ENCODE data around the gene NCLN.

NCLN gene

DNA sequence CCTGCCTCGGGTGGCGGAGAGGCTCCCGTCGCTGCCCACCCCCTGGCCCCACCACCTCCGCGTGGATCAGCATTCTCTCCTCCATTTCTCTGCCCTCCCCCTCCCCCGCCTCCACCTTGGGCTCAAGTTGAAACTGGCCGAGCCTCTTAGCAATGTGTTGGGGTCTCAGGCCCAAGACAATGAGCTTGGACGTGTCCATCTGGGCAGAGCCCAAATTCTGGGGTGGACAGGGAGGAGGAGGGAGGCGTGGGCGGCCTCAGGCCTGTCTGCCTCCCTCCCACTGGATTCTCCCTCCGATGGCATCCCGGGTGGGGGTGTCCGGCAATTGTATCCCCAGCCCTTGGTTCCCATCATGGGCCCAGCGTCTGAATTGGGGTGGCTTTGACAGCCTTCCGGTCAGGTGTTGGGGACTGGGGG, 40.0 kb downstream of the NCLN start:
- no peaks in the 10 kb centered on the region for H3K4me1 ChIP-seq (ENCODE audit: insufficient read depth, low read length, severe bottlenecking)

DNA sequence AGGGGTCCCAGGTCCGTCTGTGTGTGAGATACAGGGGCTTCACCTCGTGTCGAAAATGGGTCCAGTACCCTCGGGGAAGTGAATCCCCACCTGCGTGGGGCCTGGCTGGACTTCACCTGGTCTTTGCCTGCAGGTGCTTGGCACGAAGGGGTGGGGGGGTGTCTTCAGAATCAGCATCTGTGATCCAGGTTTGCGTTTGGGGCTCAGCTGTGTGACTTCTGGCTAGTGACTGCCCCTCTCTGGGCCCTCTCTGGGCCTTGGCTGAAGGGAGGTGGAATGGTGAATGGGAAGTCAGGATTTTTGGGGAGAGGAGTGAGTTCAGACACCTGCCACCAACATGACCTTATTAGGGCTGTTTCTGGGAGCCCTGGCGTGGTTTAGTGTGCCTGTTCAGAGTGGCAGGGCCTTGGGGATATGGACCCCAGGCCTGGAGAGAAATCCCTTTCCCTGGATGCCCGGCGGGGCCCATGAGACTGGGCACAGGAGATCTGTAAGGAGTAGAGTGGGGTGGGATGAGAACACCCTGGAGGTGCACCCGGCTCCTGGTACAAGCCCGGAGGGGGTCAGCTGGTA, 41.4 kb downstream of the NCLN start:
- H2AFZ ChIP-seq (ENCODE audit: low read length): no peak overlapping the region
- H3K9me3 ChIP-seq (ENCODE audit: low read length): no peaks in the 10 kb centered on the region
- H3K27me3 ChIP-seq (ENCODE audit: insufficient read depth, low read length): no peaks in the 10 kb centered on the region; the same call in 1 of the 2 replicates
- no peak for TF ChIP-seq EZH2 (IDR thresholded peaks at IDR 0.05; ENCODE audit: borderline replicate concordance, low read length)
- TF ChIP-seq, protein P1, sequence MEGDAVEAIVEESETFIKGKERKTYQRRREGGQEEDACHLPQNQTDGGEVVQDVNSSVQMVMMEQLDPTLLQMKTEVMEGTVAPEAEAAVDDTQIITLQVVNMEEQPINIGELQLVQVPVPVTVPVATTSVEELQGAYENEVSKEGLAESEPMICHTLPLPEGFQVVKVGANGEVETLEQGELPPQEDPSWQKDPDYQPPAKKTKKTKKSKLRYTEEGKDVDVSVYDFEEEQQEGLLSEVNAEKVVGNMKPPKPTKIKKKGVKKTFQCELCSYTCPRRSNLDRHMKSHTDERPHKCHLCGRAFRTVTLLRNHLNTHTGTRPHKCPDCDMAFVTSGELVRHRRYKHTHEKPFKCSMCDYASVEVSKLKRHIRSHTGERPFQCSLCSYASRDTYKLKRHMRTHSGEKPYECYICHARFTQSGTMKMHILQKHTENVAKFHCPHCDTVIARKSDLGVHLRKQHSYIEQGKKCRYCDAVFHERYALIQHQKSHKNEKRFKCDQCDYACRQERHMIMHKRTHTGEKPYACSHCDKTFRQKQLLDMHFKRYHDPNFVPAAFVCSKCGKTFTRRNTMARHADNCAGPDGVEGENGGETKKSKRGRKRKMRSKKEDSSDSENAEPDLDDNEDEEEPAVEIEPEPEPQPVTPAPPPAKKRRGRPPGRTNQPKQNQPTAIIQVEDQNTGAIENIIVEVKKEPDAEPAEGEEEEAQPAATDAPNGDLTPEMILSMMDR (IDR thresholded peaks at IDR 0.05; ENCODE audit: low read length): no peak
- no peak overlapping the region for H3K9ac ChIP-seq (ENCODE audit: low read length)
- no peak overlapping the region for H3K4me2 ChIP-seq (ENCODE audit: low read length)
- H3K4me3 ChIP-seq (ENCODE audit: low read depth, low read length, poor library complexity, severe bottlenecking): no peak overlapping the region
- H3K9me2 ChIP-seq (ENCODE audit: low read depth, low read length): no peaks in the 10 kb centered on the region
- H3K27ac ChIP-seq (ENCODE audit: low read depth, low read length, poor library complexity, severe bottlenecking): no peak overlapping the region
- no peaks in the 10 kb centered on the region for H3K36me3 ChIP-seq (ENCODE audit: insufficient read depth, low read length)
- H3F3A ChIP-seq (ENCODE audit: insufficient read depth, low read length): no peaks in the 10 kb centered on the region
- no peaks in the 10 kb centered on the region for H4K20me1 ChIP-seq (ENCODE audit: insufficient read depth, low read length)
- H3K79me2 ChIP-seq (ENCODE audit: insufficient read depth, low read length): no peaks in the 10 kb centered on the region
- H3K4me1 ChIP-seq (ENCODE audit: insufficient read depth, low read length, severe bottlenecking): no peaks in the 10 kb centered on the region

More for the DNA sequence above, 40.0 kb downstream of the NCLN start:
- no peak overlapping the region for H3K4me2 ChIP-seq (ENCODE audit: low read length)
- no peaks in the 10 kb centered on the region for H3K9me3 ChIP-seq (ENCODE audit: low read length)
- no peak overlapping the region for H3K9ac ChIP-seq (ENCODE audit: low read length)
- H2AFZ ChIP-seq (ENCODE audit: low read length): no peak overlapping the region
- no peak overlapping the region for H3K4me3 ChIP-seq (ENCODE audit: low read depth, low read length, poor library complexity, severe bottlenecking)
- no peak overlapping the region for H3K27ac ChIP-seq (ENCODE audit: low read depth, low read length, poor library complexity, severe bottlenecking)
- no peaks in the 10 kb centered on the region for H3K36me3 ChIP-seq (ENCODE audit: insufficient read depth, low read length)
- H3K9me2 ChIP-seq (ENCODE audit: low read depth, low read length): no peaks in the 10 kb centered on the region
- H3K27me3 ChIP-seq (ENCODE audit: insufficient read depth, low read length): no peaks in the 10 kb centered on the region; the same call in 1 of the 2 replicates
- H3F3A ChIP-seq (ENCODE audit: insufficient read depth, low read length): no peaks in the 10 kb centered on the region
- TF ChIP-seq EZH2 (IDR thresholded peaks at IDR 0.05; ENCODE audit: borderline replicate concordance, low read length): no peak
- TF ChIP-seq, protein P1 (IDR thresholded peaks at IDR 0.05; ENCODE audit: low read length): no peak
- no peaks in the 10 kb centered on the region for H4K20me1 ChIP-seq (ENCODE audit: insufficient read depth, low read length)
- H3K79me2 ChIP-seq (ENCODE audit: insufficient read depth, low read length): no peaks in the 10 kb centered on the region

DNA sequence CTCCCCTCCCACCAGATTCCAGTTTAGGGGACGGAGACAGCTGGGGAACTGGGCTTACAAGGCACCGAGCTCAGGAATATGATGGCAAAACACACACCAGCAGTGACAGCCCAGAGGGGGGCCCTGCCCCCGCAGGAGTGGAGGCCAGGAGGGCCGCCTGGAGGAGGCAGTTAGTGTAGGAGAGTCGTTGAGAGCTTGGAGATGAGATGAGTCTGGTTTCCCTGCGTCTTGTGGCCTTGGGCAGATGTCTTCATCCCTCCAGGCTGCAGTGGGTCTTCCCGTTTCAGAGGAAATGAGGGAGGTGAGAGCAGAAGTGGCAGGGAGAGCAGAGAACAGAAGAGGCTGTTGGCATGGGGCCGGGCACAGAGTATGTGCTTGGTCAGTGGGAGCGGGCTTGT, 43.6 kb downstream of the NCLN start:
- TF ChIP-seq EZH2 (IDR thresholded peaks at IDR 0.05; ENCODE audit: borderline replicate concordance, low read length): no peak
- TF ChIP-seq, protein P1 (IDR thresholded peaks at IDR 0.05; ENCODE audit: low read length): no peak
- Histone ChIP-seq H3K4me2 (ENCODE audit: low read length) (no peak overlapping the region), H3K9ac (ENCODE audit: low read length) (no peak overlapping the region)

More for the DNA sequence above, 43.6 kb downstream of the NCLN start:
- no peaks in the 10 kb centered on the region for H3K4me1 ChIP-seq (ENCODE audit: insufficient read depth, low read length, severe bottlenecking)
- no peaks in the 10 kb centered on the region for H4K20me1 ChIP-seq (ENCODE audit: insufficient read depth, low read length)
- H3K27me3 ChIP-seq (ENCODE audit: insufficient read depth, low read length): no peaks in the 10 kb centered on the region; the same call in 1 of the 2 replicates
- H3K27ac ChIP-seq (ENCODE audit: low read depth, low read length, poor library complexity, severe bottlenecking): no peak overlapping the region
- H3K79me2 ChIP-seq (ENCODE audit: insufficient read depth, low read length): no peaks in the 10 kb centered on the region
- H2AFZ ChIP-seq (ENCODE audit: low read length): no peak overlapping the region
- no peak overlapping the region for H3K4me3 ChIP-seq (ENCODE audit: low read depth, low read length, poor library complexity, severe bottlenecking)
- H3K9me2 ChIP-seq (ENCODE audit: low read depth, low read length): no peaks in the 10 kb centered on the region
- no peaks in the 10 kb centered on the region for H3K36me3 ChIP-seq (ENCODE audit: insufficient read depth, low read length)
- H3K9me3 ChIP-seq (ENCODE audit: low read length): no peaks in the 10 kb centered on the region
- H3F3A ChIP-seq (ENCODE audit: insufficient read depth, low read length): no peaks in the 10 kb centered on the region
